HepG2 (cell line): Measurements from ENCODE around the gene GGA1. TPM values are rescaled to one million over a fixed set of nuclear protein-coding genes. Genes with fewer than 3 reads are reported as not detected.

Source experiments
- CREM ChIP-seq, 2 experiments: sonication (generic) in 1 of 2; formaldehyde crosslinking in 1 of 2; IDR thresholded peaks; 2 replicates each; pipeline versions ENCODE4 v1.4.0 to v1.6.1; 2016 to 2020; ENCODE audit warnings: antibody characterized with exemption in 1 of 2, mild to moderate bottlenecking in 1 of 2, missing genetic modification reagents in 1 of 2
- CSRNP1 ChIP-seq: sonication (generic); formaldehyde crosslinking; IDR thresholded peaks from 2 replicates; pipeline ENCODE4 v1.8.1; 2023; ENCODE audit warnings: mild to moderate bottlenecking, missing genetic modification reagents
- DNMT3B ChIP-seq: conservative IDR thresholded peaks from 2 replicates; pipeline ENCODE4 v1.6.1; 2016; ENCODE audit warnings: missing biosample characterization, control low read depth
- FOXA1 ChIP-seq, 2 experiments: fragments of 450-650 bp in 1 of 2; sonication (generic) in 1 of 2; formaldehyde crosslinking in 1 of 2; IDR thresholded peaks; 2 replicates each; pipeline versions ENCODE4 v1.4.0 to v1.6.1; 2016 to 2020; ENCODE audit warnings: missing genetic modification reagents in 1 of 2
- HOXD1 ChIP-seq: sonication (generic); formaldehyde crosslinking; IDR thresholded peaks from 2 replicates; pipeline ENCODE4 v1.5.0; 2020; ENCODE audit warnings: missing genetic modification reagents
- KLF12 ChIP-seq: sonication (generic); formaldehyde crosslinking; IDR thresholded peaks from 2 replicates; pipeline ENCODE4 v1.4.0; 2020; ENCODE audit warnings: missing genetic modification reagents, borderline replicate concordance
- NFIC ChIP-seq: IDR thresholded peaks from 2 replicates; pipeline ENCODE4 v1.6.1; 2012; ENCODE audit warnings: mild to moderate bottlenecking, low read length, inconsistent platforms
- PHF5A ChIP-seq: IDR thresholded peaks from one replicate; pipeline ENCODE4 v1.6.1; 2018; ENCODE audit warnings: low read depth, missing genetic modification reagents; ENCODE audit not compliant: unreplicated experiment
- SMC3 ChIP-seq: IDR thresholded peaks from 2 replicates; pipeline ENCODE4 v1.6.1; 2011; ENCODE audit warnings: low read length, improper control_type of control experiment
- SOX13 ChIP-seq, 3 experiments: fragments of 450-650 bp in 1 of 3; sonication (generic) in 1 of 3; formaldehyde crosslinking in 1 of 3; IDR thresholded peaks in 2 of 3; conservative IDR thresholded peaks in 1 of 3; 2 replicates each; pipeline versions ENCODE4 v1.5.0 to v1.6.1; 2016 to 2020; ENCODE audit warnings: antibody characterized with exemption in 1 of 3, mild to moderate bottlenecking in 1 of 3, missing compliant biosample characterization in 1 of 3, missing genetic modification reagents in 1 of 3, moderate library complexity in 1 of 3
- USF2 ChIP-seq, 2 experiments: sonication (generic) in 1 of 2; formaldehyde crosslinking in 1 of 2; IDR thresholded peaks; 2 replicates each; pipeline versions ENCODE4 v1.5.1 to v1.6.1; 2011 to 2020; ENCODE audit warnings: borderline replicate concordance in 1 of 2, low read depth in 1 of 2, low read length in 1 of 2, mild to moderate bottlenecking in 1 of 2, missing genetic modification reagents in 1 of 2, moderate library complexity in 1 of 2
- ZFX ChIP-seq: sonication (generic); formaldehyde crosslinking; IDR thresholded peaks from 2 replicates; pipeline ENCODE4 v1.4.0; 2020; ENCODE audit warnings: mild to moderate bottlenecking, low read depth, missing genetic modification reagents, moderate library complexity
- ZMAT5 ChIP-seq: sonication (generic); formaldehyde crosslinking; IDR thresholded peaks from 2 replicates; pipeline ENCODE4 v1.5.0; 2020; ENCODE audit warnings: mild to moderate bottlenecking, low read depth, missing genetic modification reagents, borderline replicate concordance
- ZNF383 ChIP-seq: sonication (generic); formaldehyde crosslinking; IDR thresholded peaks from 2 replicates; pipeline ENCODE4 v1.4.0; 2020; ENCODE audit warnings: missing genetic modification reagents, mild to moderate bottlenecking, borderline replicate concordance
- ZNF543 ChIP-seq: sonication (generic); formaldehyde crosslinking; IDR thresholded peaks from 2 replicates; pipeline ENCODE4 v1.4.0; 2020; ENCODE audit warnings: mild to moderate bottlenecking, missing genetic modification reagents
- ZNF550 ChIP-seq: sonication (generic); formaldehyde crosslinking; IDR thresholded peaks from 2 replicates; pipeline ENCODE4 v1.4.0; 2020; ENCODE audit warnings: mild to moderate bottlenecking, missing genetic modification reagents, borderline replicate concordance
- ZNF784 ChIP-seq: sonication (generic); formaldehyde crosslinking; IDR thresholded peaks from 2 replicates; pipeline ENCODE4 v1.5.1; 2020; ENCODE audit warnings: missing genetic modification reagents, mild to moderate bottlenecking, borderline replicate concordance
- ZSCAN20 ChIP-seq: sonication (generic); formaldehyde crosslinking; IDR thresholded peaks from 2 replicates; pipeline ENCODE4 v1.4.0; 2020; ENCODE audit warnings: missing genetic modification reagents, mild to moderate bottlenecking, borderline replicate concordance
- polyA plus RNA-seq, 8 experiments: library from polyadenylated mRNA; depleted of rRNA in 3 of 8; stranded (reverse) in 7 of 8; unstranded in 1 of 8; fragments of >200 nt; fragmentation: Illumina TruSeq in 4 of 8; extraction: Trizol in 4 of 8; gene quantifications; 2 replicates each; pipeline versions ENCODE4 v1.2.1 to v1.2.3, GENCODE V29; 2011 to 2016; ENCODE audit warnings: low read depth in 4 of 8, missing spikeins in 1 of 8, mixed read lengths in 1 of 8; ENCODE audit not compliant: insufficient read depth in 1 of 8
- total RNA-seq, 5 experiments: library from RNA; depleted of rRNA; stranded (reverse); fragments of >200 nt; fragmentation: Illumina TruSeq; extraction: Trizol; gene quantifications; 2 replicates each; pipeline ENCODE4 v1.2.3, GENCODE V29; 2016; ENCODE audit warnings: low read depth in 1 of 5

Gene GGA1
- total and polyA plus RNA-seq, 2 of the 13 experiments (the other 11 are each of a cell fraction or from before 2014, with no cell fraction given), result 29.1 to 87.2 TPM

GRCh38 chr22:37569009-37569920, 39.4 kb upstream of the GGA1 start (continued):
- no peak for TF ChIP-seq ZMAT5
- peak; percentile 78; the same call in 1 of the 2 replicates for TF ChIP-seq KLF12 (CRISPR knock-in tag)
- TF ChIP-seq SMC3, result no peak
- TF ChIP-seq ZNF550 (CRISPR knock-in tag), result 0 out of 2 replicates have a peak, but pooled peaks have one; percentile 28
- TF ChIP-seq ZNF784, result peak; percentile 95
- peak; percentile 71; the same call in 1 of the 2 replicates for TF ChIP-seq HOXD1 (CRISPR knock-in tag)
- peak; percentile 59; the same call in 1 of the 2 replicates for TF ChIP-seq ZNF543
- TF ChIP-seq SOX13 (IDR thresholded peaks at IDR 0.05), result no peak; the same call in 1 of the 2 replicates
- peak in 1 of 2 experiments; percentile 58; a peak in 2 of 4 replicates for TF ChIP-seq SOX13 (CRISPR knock-in tag; conservative IDR thresholded peaks at IDR 0.05 in 1 of 2, IDR thresholded peaks at IDR 0.05 in 1 of 2)
- TF ChIP-seq NFIC, result peak; percentile 30
- TF ChIP-seq CREM (IDR thresholded peaks at IDR 0.05), result peak; percentile 58
- TF ChIP-seq CREM (CRISPR knock-in tag; IDR thresholded peaks at IDR 0.05), result no peak
- TF ChIP-seq USF2 (IDR thresholded peaks at IDR 0.05; ENCODE audit: low read depth, low read length), result no peak
- peak; percentile 66; the same call in 1 of the 2 replicates for TF ChIP-seq USF2 (CRISPR knock-in tag; IDR thresholded peaks at IDR 0.05; ENCODE audit: borderline replicate concordance)
- no peak for TF ChIP-seq ZSCAN20 (CRISPR knock-in tag)
- TF ChIP-seq DNMT3B (CRISPR knock-in tag), result 0 out of 2 replicates have a peak, but pooled peaks have one; percentile 21
- peak; percentile 36 for TF ChIP-seq CSRNP1 (CRISPR knock-in tag)
- peak; percentile 37 for TF ChIP-seq PHF5A (CRISPR knock-in tag)
- 0 out of 2 replicates have a peak, but pooled peaks have one; percentile 19 for TF ChIP-seq ZNF383 (CRISPR knock-in tag)
- no peak for TF ChIP-seq FOXA1 (IDR thresholded peaks at IDR 0.05)
- TF ChIP-seq FOXA1 (CRISPR knock-in tag; IDR thresholded peaks at IDR 0.05), result no peak; the same call in 1 of the 2 replicates
- peak; percentile 68; the same call in 1 of the 2 replicates for TF ChIP-seq ZFX
